Activated CD4-positive, alpha-beta memory T cell treated with anti-CD3 and anti-CD28 coated beads, Interleukin-2, amount 10 ng/mL, durations not matched to agents 7 days and 5 days (primary cell): ENCODE results near the gene SLC12A3. TPM values are rescaled to one million over a fixed set of nuclear protein-coding genes. Genes with fewer than 3 reads are reported as not detected.
A peak's percentile ranks its signal among the peaks of the same experiment; 100 is the strongest.

Experiments
- CTCF ChIA-PET: fragments of 350-600 bp; sonication (Branson Sonifier 250); formaldehyde crosslinking; loops from one replicate; lab custom pipeline; 2021; ENCODE audit warnings: antibody characterized with exemption, inconsistent platforms; lab: Charles Lee
- POLR2A ChIA-PET: fragments of 350-600 bp; sonication (Branson Sonifier 250); formaldehyde crosslinking; loops from one replicate; lab custom pipeline; 2021; ENCODE audit warnings: antibody characterized with exemption; lab: Charles Lee
- DNase-seq: peaks from one replicate; pipeline ENCODE4 v3.0.0-alpha.2; 2020
- H3K27ac Mint-ChIP-seq: one replicate; pipeline ENCODE4 v1.8.0; 2021; ENCODE audit warnings: mild to moderate bottlenecking, mixed read lengths
- H3K27me3 Mint-ChIP-seq: one replicate; pipeline ENCODE4 v1.8.0; 2021; ENCODE audit warnings: mixed read lengths
- H3K36me3 Mint-ChIP-seq: one replicate; pipeline ENCODE4 v1.8.0; 2021; ENCODE audit warnings: low read depth, mixed read lengths
- H3K4me1 Mint-ChIP-seq: one replicate; pipeline ENCODE4 v1.8.0; 2021; ENCODE audit warnings: mixed read lengths
- H3K4me3 Mint-ChIP-seq: one replicate; pipeline ENCODE4 v1.8.0; 2021; ENCODE audit warnings: mild to moderate bottlenecking, mixed read lengths
- H3K9me3 Mint-ChIP-seq: one replicate; pipeline ENCODE4 v1.8.0; 2021; ENCODE audit warnings: mixed read lengths
- total RNA-seq, 2 experiments: library from RNA; stranded (reverse); gene quantifications; one replicate each; pipeline ENCODE4 v1.2.3, GENCODE V29; 2021

The SLC12A3 gene
- total RNA-seq, 2 experiments from 2014 or later: not detected

- DNase-seq: no peak
- Mint-ChIP-seq H3K9me3 (no peaks in the 10 kb centered on the region), H3K4me1 (peaks cover 38% of the 10 kb centered on the region), H3K27me3 (no peaks in the 10 kb centered on the region), H3K36me3 (peaks cover 32% of the 10 kb centered on the region), H3K4me3 (no peak overlapping the region), H3K27ac (no peak overlapping the region)
- POLR2A ChIA-PET: interaction anchor here (1.9 to 8.0 kb wide), 2 partner anchors 10 to 16 kb away, joined by 11 to 140 read pairs; partner anchors contain the start of gene HERPUD1
- CTCF ChIA-PET: interaction anchor here (3.3 kb wide), 1 partner anchor 81 kb away, joined by 12 read pairs; no protein-coding TSS in a partner anchor
Observed at GRCh38 chr16:56948234-56948633, 83.2 kb downstream of the SLC12A3 start.

- Mint-ChIP-seq H3K4me1 (peaks cover 22% of the 10 kb centered on the region), H3K9me3 (no peaks in the 10 kb centered on the region), H3K27ac (no peak overlapping the region), H3K4me3 (no peak overlapping the region), H3K36me3 (peaks cover 14% of the 10 kb centered on the region), H3K27me3 (no peaks in the 10 kb centered on the region)
- CTCF ChIA-PET: interaction anchor here (1.1 to 3.1 kb wide), 9 partner anchors 10 to 248 kb away, joined by 3 to 22 read pairs (median 5); partner anchors contain the start of gene SLC12A3
- POLR2A ChIA-PET: interaction anchor here (1.2 to 3.8 kb wide), 3 partner anchors 8 to 17 kb away, joined by 5 to 16 read pairs (median 10); partner anchors contain the start of gene HERPUD1
- DNase-seq: no peak
Observed at GRCh38 chr16:56950051-56950450, 85.0 kb downstream of the SLC12A3 start.

- no peak for DNase-seq
- ChIA-PET POLR2A (interaction anchor here (0.5 to 3.8 kb wide), 5 partner anchors 9 to 235 kb away, joined by 3 to 16 read pairs (median 5); partner anchors contain the start of genes HERPUD1 and NUP93), CTCF (interaction anchor here (0.6 to 3.1 kb wide), 12 partner anchors 10 to 248 kb away, joined by 3 to 22 read pairs (median 4); partner anchors contain the start of gene SLC12A3)
- Mint-ChIP-seq H3K36me3 (peaks cover 10% of the 10 kb centered on the region), H3K4me3 (no peak overlapping the region), H3K27me3 (no peaks in the 10 kb centered on the region), H3K9me3 (no peaks in the 10 kb centered on the region), H3K4me1 (peaks cover 20% of the 10 kb centered on the region), H3K27ac (peak overlapping the region; percentile 26)
Observed at GRCh38 chr16:56950455-56950854, 85.4 kb downstream of the SLC12A3 start.

GRCh38 chr16:56950881-56951771 is 86.1 kb downstream of the SLC12A3 start:
- Mint-ChIP-seq H3K9me3 (no peaks in the 10 kb centered on the region), H3K4me1 (peaks cover 20% of the 10 kb centered on the region), H3K27me3 (no peaks in the 10 kb centered on the region), H3K4me3 (no peak overlapping the region), H3K27ac (no peak overlapping the region), H3K36me3 (peaks cover 9% of the 10 kb centered on the region)
- DNase-seq: peak; percentile 66
- CTCF ChIA-PET: interaction anchor here (0.6 to 5.0 kb wide), 19 partner anchors 9 to 269 kb away, joined by 3 to 40 read pairs (median 5); partner anchors contain the start of genes CETP, MT1X and SLC12A3
- POLR2A ChIA-PET: interaction anchor here (0.5 to 3.8 kb wide), 6 partner anchors 9 to 234 kb away, joined by 3 to 16 read pairs (median 4); partner anchors contain the start of genes HERPUD1, NLRC5 and NUP93

- Mint-ChIP-seq H3K9me3 (no peaks in the 10 kb centered on the region), H3K4me3 (no peak overlapping the region), H3K27ac (no peak overlapping the region), H3K4me1 (peaks cover 16% of the 10 kb centered on the region), H3K27me3 (no peaks in the 10 kb centered on the region), H3K36me3 (no peaks in the 10 kb centered on the region)
- ChIA-PET POLR2A (interaction anchor here (1.7 to 3.8 kb wide), 2 partner anchors 14 to 36 kb away, joined by 4 to 10 read pairs; partner anchors contain the start of gene NLRC5), CTCF (interaction anchor here (1.2 to 5.0 kb wide), 5 partner anchors 12 to 160 kb away, joined by 4 to 40 read pairs (median 12); no protein-coding TSS in a partner anchor)
- no peak for DNase-seq
Observed at GRCh38 chr16:56953006-56953405, 88.0 kb downstream of the SLC12A3 start.

GRCh38 chr16:56956076-56956475 is 91.1 kb downstream of the SLC12A3 start:
- ChIA-PET POLR2A (no interaction called here), CTCF (interaction anchor here (5.0 kb wide), 1 partner anchor 9 kb away, joined by 40 read pairs; no protein-coding TSS in a partner anchor)
- no peak overlapping the region for H3K4me3 Mint-ChIP-seq
- no peak overlapping the region for H3K27ac Mint-ChIP-seq
- DNase-seq: no peak
- peaks cover 3% of the 10 kb centered on the region for H3K27me3 Mint-ChIP-seq
- H3K36me3 Mint-ChIP-seq: no peaks in the 10 kb centered on the region
- no peaks in the 10 kb centered on the region for H3K9me3 Mint-ChIP-seq
- H3K4me1 Mint-ChIP-seq: peaks cover 5% of the 10 kb centered on the region

GRCh38 chr16:56956756-56957155 is 91.7 kb downstream of the SLC12A3 start:
- Mint-ChIP-seq H3K9me3 (no peaks in the 10 kb centered on the region), H3K4me1 (no peaks in the 10 kb centered on the region), H3K27me3 (peaks cover 3% of the 10 kb centered on the region), H3K27ac (no peak overlapping the region), H3K4me3 (no peak overlapping the region), H3K36me3 (no peaks in the 10 kb centered on the region)
- POLR2A ChIA-PET: no interaction called here
- no peak for DNase-seq
- CTCF ChIA-PET: no interaction called here

GRCh38 chr16:56960681-56961281 is 95.8 kb downstream of the SLC12A3 start:
- peaks cover 3% of the 10 kb centered on the region for H3K27me3 Mint-ChIP-seq
- H3K4me3 Mint-ChIP-seq: no peak overlapping the region
- no peaks in the 10 kb centered on the region for H3K36me3 Mint-ChIP-seq
- no peaks in the 10 kb centered on the region for H3K9me3 Mint-ChIP-seq
- peaks cover 14% of the 10 kb centered on the region for H3K4me1 Mint-ChIP-seq
- ChIA-PET POLR2A (no interaction called here), CTCF (interaction anchor here (0.7 to 0.9 kb wide), 2 partner anchors 9 to 10 kb away, joined by 3 to 5 read pairs; no protein-coding TSS in a partner anchor)
- no peak overlapping the region for H3K27ac Mint-ChIP-seq
- DNase-seq: no peak

- DNase-seq: no peak
- ChIA-PET CTCF (interaction anchor here (0.9 kb wide), 1 partner anchor 10 kb away, joined by 5 read pairs; no protein-coding TSS in a partner anchor), POLR2A (no interaction called here)
- peaks cover 3% of the 10 kb centered on the region for H3K27me3 Mint-ChIP-seq
- peaks cover 19% of the 10 kb centered on the region for H3K4me1 Mint-ChIP-seq
- no peaks in the 10 kb centered on the region for H3K36me3 Mint-ChIP-seq
- no peaks in the 10 kb centered on the region for H3K9me3 Mint-ChIP-seq
- H3K27ac Mint-ChIP-seq: no peak overlapping the region
- H3K4me3 Mint-ChIP-seq: no peak overlapping the region
Observed at GRCh38 chr16:56961386-56961785, 96.4 kb downstream of the SLC12A3 start.

- POLR2A ChIA-PET: interaction anchor here (1.4 kb wide), 1 partner anchor 80 kb away, joined by 4 read pairs; no protein-coding TSS in a partner anchor
- no peak within 1 kb of the TSS for H3K27ac Mint-ChIP-seq
- H3K27me3 Mint-ChIP-seq: peaks cover 3% of the 10 kb centered on the region
Observed at GRCh38 chr16:56961851-56962281, 96.9 kb downstream of the SLC12A3 start, which contains the start of gene CETP. Gene CETP (plus strand): TSS chr16:56961950. CDS start chr16:56961980, 30 bp downstream.

GRCh38 chr16:56964243-56965148 is 99.5 kb downstream of the SLC12A3 start:
- H3K27me3 Mint-ChIP-seq: no peaks in the 10 kb centered on the region
- no peaks in the 10 kb centered on the region for H3K36me3 Mint-ChIP-seq
- H3K9me3 Mint-ChIP-seq: no peaks in the 10 kb centered on the region
- ChIA-PET POLR2A (interaction anchor here (0.8 to 4.0 kb wide), 5 partner anchors 20 to 82 kb away, joined by 5 to 16 read pairs (median 6); partner anchors contain the start of gene NLRC5), CTCF (interaction anchor here (0.7 to 5.5 kb wide), 45 partner anchors 9 to 418 kb away, joined by 3 to 42 read pairs (median 4); partner anchors contain the start of gene NLRC5)
- peak; percentile 96 for DNase-seq
- H3K4me1 Mint-ChIP-seq: peaks cover 19% of the 10 kb centered on the region
- H3K4me3 Mint-ChIP-seq: no peak overlapping the region
- H3K27ac Mint-ChIP-seq: no peak overlapping the region

More at GRCh38 chr16:56961851-56962281, 96.9 kb downstream of the SLC12A3 start, which contains the start of gene CETP:
- DNase-seq: no peak
- H3K4me1 Mint-ChIP-seq: peaks cover 19% of the 10 kb centered on the region
- H3K9me3 Mint-ChIP-seq: no peaks in the 10 kb centered on the region
- no peak within 1 kb of the TSS for H3K4me3 Mint-ChIP-seq
- no peaks in the 10 kb centered on the region for H3K36me3 Mint-ChIP-seq
- CTCF ChIA-PET: interaction anchor here (0.9 to 1.3 kb wide), 3 partner anchors 10 to 11 kb away, joined by 4 to 5 read pairs (median 4); no protein-coding TSS in a partner anchor
